GM20000 (cell line): ENCODE measurements around the gene MS4A4E.

Experiments
- DNase-seq: peaks from one replicate; pipeline ENCODE4 v3.0.0; 2012; ENCODE audit warnings: low spot score
- TF ChIP-seq, protein P1 (sequence below): IDR thresholded peaks from 2 replicates; pipeline ENCODE4 v1.5.1; 2012; ENCODE audit warnings: mild to moderate bottlenecking, control low read depth; ENCODE audit errors: extremely low read depth, missing control alignments

MS4A4E gene

DNA sequence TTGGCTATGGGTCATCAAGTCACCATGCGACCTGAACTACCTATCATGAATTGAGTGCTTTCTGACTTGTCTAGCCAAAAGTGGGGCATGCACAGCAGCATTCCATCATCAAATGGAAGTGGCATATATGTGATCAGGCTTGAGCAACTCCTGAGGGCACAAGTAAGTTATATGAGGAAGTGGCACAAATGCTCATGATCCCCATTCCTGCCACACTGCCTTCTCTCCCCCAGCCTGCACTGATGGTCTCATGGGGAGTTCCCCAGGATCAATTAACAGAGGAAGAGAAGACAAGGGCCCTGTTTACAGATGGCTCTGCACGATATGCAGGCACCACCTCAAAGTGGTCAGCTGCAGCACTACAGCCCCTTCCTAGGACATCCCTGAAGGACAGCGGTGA, 21.8 kb downstream of the MS4A4E start:
- TF ChIP-seq, protein P1, sequence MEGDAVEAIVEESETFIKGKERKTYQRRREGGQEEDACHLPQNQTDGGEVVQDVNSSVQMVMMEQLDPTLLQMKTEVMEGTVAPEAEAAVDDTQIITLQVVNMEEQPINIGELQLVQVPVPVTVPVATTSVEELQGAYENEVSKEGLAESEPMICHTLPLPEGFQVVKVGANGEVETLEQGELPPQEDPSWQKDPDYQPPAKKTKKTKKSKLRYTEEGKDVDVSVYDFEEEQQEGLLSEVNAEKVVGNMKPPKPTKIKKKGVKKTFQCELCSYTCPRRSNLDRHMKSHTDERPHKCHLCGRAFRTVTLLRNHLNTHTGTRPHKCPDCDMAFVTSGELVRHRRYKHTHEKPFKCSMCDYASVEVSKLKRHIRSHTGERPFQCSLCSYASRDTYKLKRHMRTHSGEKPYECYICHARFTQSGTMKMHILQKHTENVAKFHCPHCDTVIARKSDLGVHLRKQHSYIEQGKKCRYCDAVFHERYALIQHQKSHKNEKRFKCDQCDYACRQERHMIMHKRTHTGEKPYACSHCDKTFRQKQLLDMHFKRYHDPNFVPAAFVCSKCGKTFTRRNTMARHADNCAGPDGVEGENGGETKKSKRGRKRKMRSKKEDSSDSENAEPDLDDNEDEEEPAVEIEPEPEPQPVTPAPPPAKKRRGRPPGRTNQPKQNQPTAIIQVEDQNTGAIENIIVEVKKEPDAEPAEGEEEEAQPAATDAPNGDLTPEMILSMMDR, result no peak

DNA sequence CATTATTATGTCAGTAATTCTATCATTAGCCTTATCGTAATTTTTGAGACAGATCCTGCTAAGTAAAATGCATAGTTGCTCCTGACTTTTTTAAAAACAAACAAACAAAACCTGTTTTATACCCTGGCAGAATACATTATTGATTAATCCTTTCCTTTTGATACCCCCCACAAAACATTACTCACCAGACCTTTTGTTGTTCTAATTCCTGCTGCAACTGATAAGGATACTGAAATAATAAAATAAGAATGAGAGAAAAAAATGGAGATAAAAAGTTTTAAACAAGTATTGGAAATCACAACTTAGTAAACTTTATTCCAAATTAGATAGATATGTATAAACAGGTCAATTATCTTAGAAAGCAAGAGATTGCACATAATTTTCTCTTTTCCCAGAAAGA, 28.6 kb downstream of the MS4A4E start:
- TF ChIP-seq, protein P1, result no peak
- no peak for DNase-seq

More for the DNA sequence above, 21.8 kb downstream of the MS4A4E start:
- DNase-seq, result no peak

DNA sequence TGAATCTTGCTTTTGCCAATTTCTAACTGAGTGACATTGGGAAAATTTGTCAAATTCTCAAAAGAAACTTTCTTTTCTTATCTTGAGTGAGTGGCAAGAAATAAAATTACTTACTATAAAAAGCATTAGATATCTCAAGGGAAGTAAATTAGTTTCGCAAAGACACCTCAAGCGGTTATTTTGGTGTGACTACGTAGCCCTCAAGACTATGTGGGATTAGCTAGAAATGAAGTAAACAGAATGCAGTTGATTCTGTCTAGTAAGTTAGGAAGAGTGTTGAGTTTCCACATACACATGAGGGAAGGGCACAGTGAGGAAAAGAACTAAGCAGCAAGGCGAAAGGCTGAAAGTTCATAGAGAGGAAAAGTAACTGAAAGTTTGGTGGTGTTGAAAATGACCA, 31.7 kb downstream of the MS4A4E start:
- no peak for DNase-seq
- TF ChIP-seq, protein P1, result no peak

DNA sequence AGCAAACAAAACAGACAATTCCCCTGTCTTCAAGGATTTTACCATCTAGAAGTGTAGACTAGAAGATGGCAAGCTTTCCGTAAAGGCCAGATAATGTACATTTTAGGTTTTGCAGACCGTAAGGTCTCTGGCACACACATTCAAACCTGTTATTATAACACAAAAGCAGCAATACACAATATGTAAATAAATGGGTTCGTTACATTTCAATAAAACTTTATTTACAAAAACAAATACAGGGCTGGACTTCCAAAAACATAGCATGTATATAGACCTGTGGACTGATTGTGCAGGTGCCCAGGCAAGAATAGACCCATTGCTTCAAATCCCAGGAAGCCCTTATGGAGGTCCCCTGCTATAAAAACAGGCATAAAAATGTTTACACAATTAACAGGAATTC, 33.0 kb downstream of the MS4A4E start:
- TF ChIP-seq, protein P1, result no peak
- DNase-seq, result no peak

DNA sequence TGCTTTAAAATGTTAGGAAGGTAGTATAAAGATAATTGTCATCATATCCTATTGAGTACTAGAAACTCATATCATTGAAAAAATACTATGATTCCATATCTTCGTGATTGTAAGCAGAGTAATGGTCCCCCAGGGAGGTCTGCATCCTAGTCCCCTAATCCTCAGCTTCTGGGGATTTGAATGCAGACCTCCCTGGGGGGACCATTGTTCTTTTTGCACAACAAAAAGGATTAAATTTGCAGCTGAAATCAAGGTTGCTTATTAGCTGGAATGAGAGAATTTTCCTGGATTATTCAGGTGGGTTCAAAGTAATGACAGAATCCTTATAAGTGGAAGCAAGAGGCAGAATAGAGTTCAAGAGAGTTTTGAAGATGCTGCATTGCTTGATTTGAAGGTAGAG, 34.0 kb downstream of the MS4A4E start:
- DNase-seq, result no peak
- TF ChIP-seq, protein P1, result no peak

DNA sequence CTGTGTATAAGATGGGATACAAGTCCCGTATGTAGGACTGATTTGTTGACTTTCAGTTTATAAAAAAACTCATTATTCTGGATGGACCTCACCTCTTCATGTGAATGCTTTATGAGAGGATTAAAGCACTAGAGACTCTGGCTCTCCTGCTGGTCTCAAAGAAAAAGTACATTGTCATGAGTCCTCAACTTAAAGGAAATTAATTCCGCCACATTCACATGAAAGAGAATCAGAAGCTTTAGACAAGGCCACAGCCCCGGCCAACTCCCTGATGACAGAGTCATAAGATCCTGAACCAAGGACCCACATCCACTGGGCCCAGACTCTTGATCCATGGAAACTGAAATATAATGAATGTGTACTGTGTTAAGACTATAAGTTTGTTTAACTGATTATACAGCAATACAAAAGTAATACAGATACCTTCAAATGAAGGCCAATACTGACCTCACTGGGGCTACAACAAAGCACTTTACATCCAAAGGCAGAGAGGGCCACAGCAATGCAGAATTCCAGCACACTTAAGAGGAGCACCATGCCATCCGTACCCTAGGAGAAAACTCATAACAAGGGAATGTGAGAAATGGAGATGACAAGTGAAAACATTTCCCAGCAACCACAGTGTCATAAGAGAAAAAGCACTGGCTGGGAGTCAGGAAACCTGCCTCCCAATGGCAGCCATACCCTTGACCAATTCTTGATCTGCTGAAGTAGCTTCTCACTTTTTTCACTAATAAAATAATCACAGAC, 34.6 kb downstream of the MS4A4E start:
- DNase-seq, result no peak
- TF ChIP-seq, protein P1, result no peak

DNA sequence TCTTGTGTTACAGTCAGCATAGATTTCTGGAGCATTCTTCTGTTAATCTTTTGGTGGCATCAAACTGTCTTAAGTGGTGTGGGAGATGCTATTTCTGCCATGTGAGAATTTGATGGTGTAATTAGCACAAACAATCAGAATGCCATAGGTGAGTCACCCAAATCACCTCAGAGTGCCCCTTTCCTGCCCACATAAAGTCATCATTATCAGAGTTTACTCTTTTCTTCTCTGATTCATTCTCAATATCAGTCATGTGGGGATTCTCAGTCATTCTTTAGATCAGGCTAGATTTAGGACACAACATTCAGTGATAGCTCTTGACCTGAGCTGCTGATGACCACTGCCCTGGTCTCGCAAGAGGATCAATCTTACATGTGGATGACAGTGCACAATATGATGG, 36.3 kb downstream of the MS4A4E start:
- TF ChIP-seq, protein P1, result no peak
- DNase-seq, result no peak
